GM19240 (cell line): Measurements from ENCODE around the gene ZBTB16.

Experiments
- DNase-seq: peaks from one replicate; pipeline ENCODE4 v3.0.0; 2011; ENCODE audit warnings: low spot score; ENCODE audit not compliant: insufficient read length

Gene ZBTB16

GRCh38 chr11:114151631-114152030 is 92.1 kb downstream of the ZBTB16 start:
- no peak for DNase-seq

GRCh38 chr11:114152162-114152561 is 92.7 kb downstream of the ZBTB16 start:
- DNase-seq, result no peak

GRCh38 chr11:114152785-114153184 is 93.3 kb downstream of the ZBTB16 start:
- DNase-seq, result no peak

GRCh38 chr11:114153224-114153623 is 93.7 kb downstream of the ZBTB16 start:
- no peak for DNase-seq

- DNase-seq, result no peak
Measured at GRCh38 chr11:114154271-114155047, 94.9 kb downstream of the ZBTB16 start.

- DNase-seq, result no peak
Measured at GRCh38 chr11:114155116-114155515, 95.6 kb downstream of the ZBTB16 start.

- DNase-seq, result no peak
Measured at GRCh38 chr11:114156131-114156581, 96.6 kb downstream of the ZBTB16 start.

- DNase-seq, result no peak
Measured at GRCh38 chr11:114156782-114157181, 97.3 kb downstream of the ZBTB16 start.

GRCh38 chr11:114157476-114158050 is 98.1 kb downstream of the ZBTB16 start:
- no peak for DNase-seq

GRCh38 chr11:114158421-114158820 is 98.9 kb downstream of the ZBTB16 start:
- DNase-seq, result no peak

- DNase-seq, result no peak
Measured at GRCh38 chr11:114158886-114159285, 99.4 kb downstream of the ZBTB16 start.

GRCh38 chr11:114159320-114159719 is 99.8 kb downstream of the ZBTB16 start:
- DNase-seq, result no peak

GRCh38 chr11:114159802-114160632 is 100.5 kb downstream of the ZBTB16 start:
- DNase-seq, result no peak

- DNase-seq, result no peak
Measured at GRCh38 chr11:114160894-114161293, 101.4 kb downstream of the ZBTB16 start.

- DNase-seq, result no peak
Measured at GRCh38 chr11:114161486-114162250, 102.2 kb downstream of the ZBTB16 start.

GRCh38 chr11:114162719-114163123 is 103.2 kb downstream of the ZBTB16 start:
- no peak for DNase-seq

- DNase-seq, result no peak
Measured at GRCh38 chr11:114163229-114163631, 103.7 kb downstream of the ZBTB16 start.

GRCh38 chr11:114163830-114164401 is 104.4 kb downstream of the ZBTB16 start:
- no peak for DNase-seq

GRCh38 chr11:114164546-114164945 is 105.0 kb downstream of the ZBTB16 start:
- DNase-seq, result no peak

- no peak for DNase-seq
Measured at GRCh38 chr11:114165326-114166230, 106.1 kb downstream of the ZBTB16 start.
